HCT116 (cell line): Measurements from ENCODE around the gene ZNF471. TPM values are rescaled to one million over a fixed set of nuclear protein-coding genes. Genes with fewer than 3 reads are reported as not detected.
A peak's percentile ranks its signal among the peaks of the same experiment; 100 is the strongest.

Source experiments
- ATAC-seq: fragments of 200-7000 bp; cut with Tn5 transposase; 2 replicates; pipeline ENCODE4 v1.9.1; 2020; ENCODE audit warnings: mild to moderate bottlenecking, moderate library complexity
- BruUV-seq: library from RNA; stranded (reverse); fragments of 400-500 nt; replicated peaks from 2 replicates; lab custom pipeline; 2021; lab: Mats Ljungman, UMichigan
- CTCF ChIA-PET: fragments of 300-600 bp; sonication (Branson Sonifier 250); formaldehyde crosslinking; loops from one replicate; lab custom pipeline; 2021; ENCODE audit warnings: antibody characterized with exemption; lab: Charles Lee
- POLR2A ChIA-PET: fragments of 300-600, 350-600 bp; sonication (Branson Sonifier 250); formaldehyde crosslinking; loops from one replicate; lab custom pipeline; 2021; ENCODE audit warnings: antibody characterized with exemption; lab: Charles Lee
- RAD21 ChIA-PET, 2 experiments: fragments of 300-600 bp; sonication (Branson Sonifier 250); formaldehyde crosslinking; loops; one replicate each; lab custom pipeline; 2023; ENCODE audit warnings: low total read pairs in 2 of 2; ENCODE audit not compliant: uncharacterized antibody in 2 of 2, unreplicated experiment in 2 of 2, low non-redundant PET in 1 of 2; lab: Charles Lee
- DNase-seq: peaks from one replicate; pipeline ENCODE4 v3.0.0-alpha.2; 2010; ENCODE audit warnings: low read depth, low spot score
- H2AFZ ChIP-seq: fragments of 200-600 bp; shearing (Covaris generic), sonication (generic); 2 replicates; pipeline ENCODE4 v1.6.1; 2017; ENCODE audit warnings: low read depth, mixed run types, mixed read lengths, antibody characterized with exemption, low read length; ENCODE audit not compliant: poor library complexity, severe bottlenecking
- H3K27ac ChIP-seq: 2 replicates; pipeline ENCODE4 v1.5.1; 2012; ENCODE audit warnings: low read depth, low read length
- H3K27me3 ChIP-seq: fragments of 200-600 bp; sonication (generic); 2 replicates; pipeline ENCODE4 v1.6.1; 2016; ENCODE audit warnings: mixed run types, low read length, mixed read lengths; ENCODE audit not compliant: insufficient read depth
- H3K36me3 ChIP-seq, 2 experiments: fragments of 200-500 bp in 1 of 2; fragments of 200-600 bp in 1 of 2; sonication (Bioruptor generic) in 1 of 2; sonication (generic) in 1 of 2; 2 replicates each; pipeline versions ENCODE4 v1.5.1 to v1.6.1; 2014 to 2016; ENCODE audit warnings: low read length in 2 of 2, inconsistent platforms in 1 of 2, mixed read lengths in 1 of 2, mixed run types in 1 of 2; ENCODE audit not compliant: insufficient read depth in 2 of 2, control insufficient read depth in 1 of 2
- H3K4me1 ChIP-seq, 2 experiments: fragments of 200-600 bp in 1 of 2; sonication (generic) in 1 of 2; 2 replicates each; pipeline versions ENCODE4 v1.5.1 to v1.6.1; 2012 to 2017; ENCODE audit warnings: low read length in 2 of 2, inconsistent platforms in 1 of 2, mild to moderate bottlenecking in 1 of 2, mixed read lengths in 1 of 2, mixed run types in 1 of 2, moderate library complexity in 1 of 2; ENCODE audit not compliant: insufficient read depth in 2 of 2, control insufficient read depth in 1 of 2
- H3K4me2 ChIP-seq: fragments of 200-600 bp; sonication (generic); 2 replicates; pipeline ENCODE4 v1.6.1; 2017; ENCODE audit warnings: mixed run types, low read length, mixed read lengths
- H3K4me3 ChIP-seq, 2 experiments: fragments of 200-600 bp in 1 of 2; sonication (generic) in 1 of 2; replicated peaks in 1 of 2; 2 replicates each; pipeline ENCODE4 v1.5.1; 2011 to 2016; ENCODE audit warnings: low read length in 2 of 2, control low read depth in 1 of 2, low read depth in 1 of 2, mild to moderate bottlenecking in 1 of 2, mixed read lengths in 1 of 2, mixed run types in 1 of 2
- H3K79me2 ChIP-seq: fragments of 200-600 bp; sonication (generic); 2 replicates; pipeline ENCODE4 v1.6.1; 2017; ENCODE audit warnings: mild to moderate bottlenecking, mixed run types, low read length, moderate library complexity, mixed read lengths; ENCODE audit not compliant: insufficient read depth
- H3K9ac ChIP-seq: fragments of 200-600 bp; sonication (generic); 2 replicates; pipeline ENCODE4 v1.6.1; 2016; ENCODE audit warnings: low read length, mixed read lengths
- H3K9me2 ChIP-seq: fragments of 200-600 bp; sonication (generic), shearing (Covaris generic); 2 replicates; pipeline ENCODE4 v1.6.1; 2017; ENCODE audit warnings: mixed run types, mild to moderate bottlenecking, moderate library complexity; ENCODE audit not compliant: insufficient read depth
- H3K9me3 ChIP-seq, 2 experiments: fragments of 200-500 bp in 1 of 2; fragments of 200-600 bp in 1 of 2; sonication (Bioruptor generic) in 1 of 2; sonication (generic) in 1 of 2; 2 replicates each; pipeline ENCODE4 v1.6.1; 2014 to 2017; ENCODE audit warnings: low read length in 2 of 2, mixed read lengths in 2 of 2, inconsistent platforms in 1 of 2, low read depth in 1 of 2, mild to moderate bottlenecking in 1 of 2, mixed run types in 1 of 2, moderate library complexity in 1 of 2; ENCODE audit not compliant: control insufficient read depth in 1 of 2, insufficient read depth in 1 of 2
- H4K20me1 ChIP-seq: fragments of 200-600 bp; sonication (generic), shearing (Covaris generic); 2 replicates; pipeline ENCODE4 v1.6.1; 2017; ENCODE audit warnings: mixed run types, mild to moderate bottlenecking, moderate library complexity; ENCODE audit not compliant: insufficient read depth
- JUND ChIP-seq: IDR thresholded peaks from 2 replicates; pipeline ENCODE4 v1.6.1; 2012
- MAX ChIP-seq: IDR thresholded peaks from 2 replicates; pipeline ENCODE4 v1.6.1; 2012
- POLR2A ChIP-seq: IDR thresholded peaks from 2 replicates; pipeline ENCODE4 v1.7.0; 2011; ENCODE audit warnings: borderline replicate concordance; ENCODE audit not compliant: insufficient read depth, insufficient read length; ENCODE audit errors: extremely low read depth
- POLR2AphosphoS5 ChIP-seq: IDR thresholded peaks from 2 replicates; pipeline ENCODE4 v1.6.1; 2011; ENCODE audit warnings: mild to moderate bottlenecking, low read depth, low read length, moderate library complexity
- RAD21 ChIP-seq: IDR thresholded peaks from 2 replicates; pipeline ENCODE4 v1.6.1; 2012; ENCODE audit warnings: low read depth, mild to moderate bottlenecking
- SRF ChIP-seq: IDR thresholded peaks from 2 replicates; pipeline ENCODE4 v1.6.1; 2012; ENCODE audit warnings: low read depth
- YY1 ChIP-seq: IDR thresholded peaks from 2 replicates; pipeline ENCODE4 v1.6.1; 2011; ENCODE audit warnings: low read length, low read depth, moderate library complexity, mild to moderate bottlenecking; ENCODE audit not compliant: insufficient replicate concordance; ENCODE audit errors: extremely low read depth
- ZBTB33 ChIP-seq: IDR thresholded peaks from 2 replicates; pipeline ENCODE4 v1.6.1; 2011; ENCODE audit warnings: mild to moderate bottlenecking, low read length, moderate library complexity; ENCODE audit not compliant: insufficient replicate concordance; ENCODE audit errors: extremely low read depth
- ZNF274 ChIP-seq: fragments of 200-500 bp; sonication (Bioruptor generic); IDR thresholded peaks from 2 replicates; pipeline ENCODE4 v1.6.1; 2014; ENCODE audit warnings: mild to moderate bottlenecking, low read depth, low read length, inconsistent platforms
- intact Hi-C: fragments of 100-400 bp; cut with micrococcal nuclease; formaldehyde crosslinking; loops from 2 replicates; pipeline ENCODE4 v1.10.0; 2022
- total RNA-seq: library from RNA; stranded (reverse); gene quantifications from one replicate; pipeline ENCODE4 v1.2.1, GENCODE V29; 2021; ENCODE audit not compliant: unreplicated experiment

The ZNF471 gene
- total RNA-seq, 1 experiment from 2014 or later: not detected

GRCh38 chr19:56508290-56508778 is 679 bp downstream of the ZNF471 start:
- Histone ChIP-seq H4K20me1 (no peaks in the 10 kb centered on the region), H2AFZ (no peak overlapping the region), H3K9ac (no peak overlapping the region), H3K9me3 (peaks cover 20 to 32% of the 10 kb centered on the region in 2 experiments; a peak in 2 of 4 replicates), H3K79me2 (no peaks in the 10 kb centered on the region), H3K4me2 (no peak overlapping the region), H3K4me3 (no peak overlapping the region), H3K9me2 (no peaks in the 10 kb centered on the region), H3K27ac (no peak overlapping the region), H3K4me1 (no peaks in the 10 kb centered on the region), H3K36me3 (no peaks in the 10 kb centered on the region), H3K27me3 (no peaks in the 10 kb centered on the region)
- no peak for DNase-seq
- ChIA-PET CTCF (no interaction called here), POLR2A (no interaction called here), RAD21 (no interaction called here)
- no peak for ATAC-seq
- TF ChIP-seq SRF (no peak), YY1 (no peak), POLR2A (no peak), RAD21 (no peak), ZBTB33 (no peak)
- no TSS peak for BruUV-seq
- intact Hi-C loops: no loop called here

GRCh38 chr19:56525214-56525860 is 17.7 kb downstream of the ZNF471 start:
- Histone ChIP-seq H3K9me3 (peaks cover 25 to 39% of the 10 kb centered on the region in 2 experiments; a peak in 3 of 4 replicates), H2AFZ (no peak overlapping the region), H3K9me2 (no peaks in the 10 kb centered on the region), H3K4me1 (no peaks in the 10 kb centered on the region), H3K79me2 (no peaks in the 10 kb centered on the region), H3K36me3 (no peaks in the 10 kb centered on the region; a peak in 1 of 4 replicates), H3K4me3 (no peak overlapping the region), H3K9ac (no peak overlapping the region), H3K27me3 (no peaks in the 10 kb centered on the region), H3K27ac (no peak overlapping the region), H4K20me1 (no peaks in the 10 kb centered on the region), H3K4me2 (no peak overlapping the region)
- no peak for TF ChIP-seq POLR2AphosphoS5
- TF ChIP-seq MAX: no peak
- TF ChIP-seq JUND: no peak
- TF ChIP-seq ZNF274: peak; percentile 61
- ATAC-seq (no peak), DNase-seq (no peak)
- ChIA-PET CTCF (no interaction called here), RAD21 (no interaction called here), POLR2A (no interaction called here)
- intact Hi-C loops: no loop called here
- BruUV-seq: no TSS peak
